ENCODE measurements around the gene LRRC15. TPM values are rescaled to one million over a fixed set of nuclear protein-coding genes. Genes with fewer than 3 reads are reported as not detected.

Gene LRRC15
- total and polyA plus RNA-seq, 2 experiments from 2014 or later = 0.05 to 0.14 TPM

DNA sequence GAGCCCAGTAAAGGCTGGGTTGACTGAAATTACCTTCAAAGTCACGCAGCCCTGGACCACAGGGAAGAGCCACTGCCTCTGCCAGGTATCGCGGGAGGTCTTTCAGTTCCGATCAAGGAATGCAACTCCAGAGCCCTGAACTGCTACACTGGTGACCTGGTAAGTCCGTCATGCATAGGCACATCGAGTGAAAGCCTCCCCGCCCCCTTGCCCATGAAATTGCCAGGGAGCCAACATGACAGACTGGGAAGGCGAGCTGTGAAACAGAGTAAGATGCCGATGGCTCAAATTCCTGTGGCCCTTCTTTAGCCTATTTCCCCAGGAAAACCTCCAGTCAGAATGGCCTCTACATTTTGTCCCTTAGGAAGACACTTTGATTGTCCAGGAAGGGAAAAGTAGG is 31.8 kb upstream of the LRRC15 start (continued):
- TF ChIP-seq, protein P1, sequence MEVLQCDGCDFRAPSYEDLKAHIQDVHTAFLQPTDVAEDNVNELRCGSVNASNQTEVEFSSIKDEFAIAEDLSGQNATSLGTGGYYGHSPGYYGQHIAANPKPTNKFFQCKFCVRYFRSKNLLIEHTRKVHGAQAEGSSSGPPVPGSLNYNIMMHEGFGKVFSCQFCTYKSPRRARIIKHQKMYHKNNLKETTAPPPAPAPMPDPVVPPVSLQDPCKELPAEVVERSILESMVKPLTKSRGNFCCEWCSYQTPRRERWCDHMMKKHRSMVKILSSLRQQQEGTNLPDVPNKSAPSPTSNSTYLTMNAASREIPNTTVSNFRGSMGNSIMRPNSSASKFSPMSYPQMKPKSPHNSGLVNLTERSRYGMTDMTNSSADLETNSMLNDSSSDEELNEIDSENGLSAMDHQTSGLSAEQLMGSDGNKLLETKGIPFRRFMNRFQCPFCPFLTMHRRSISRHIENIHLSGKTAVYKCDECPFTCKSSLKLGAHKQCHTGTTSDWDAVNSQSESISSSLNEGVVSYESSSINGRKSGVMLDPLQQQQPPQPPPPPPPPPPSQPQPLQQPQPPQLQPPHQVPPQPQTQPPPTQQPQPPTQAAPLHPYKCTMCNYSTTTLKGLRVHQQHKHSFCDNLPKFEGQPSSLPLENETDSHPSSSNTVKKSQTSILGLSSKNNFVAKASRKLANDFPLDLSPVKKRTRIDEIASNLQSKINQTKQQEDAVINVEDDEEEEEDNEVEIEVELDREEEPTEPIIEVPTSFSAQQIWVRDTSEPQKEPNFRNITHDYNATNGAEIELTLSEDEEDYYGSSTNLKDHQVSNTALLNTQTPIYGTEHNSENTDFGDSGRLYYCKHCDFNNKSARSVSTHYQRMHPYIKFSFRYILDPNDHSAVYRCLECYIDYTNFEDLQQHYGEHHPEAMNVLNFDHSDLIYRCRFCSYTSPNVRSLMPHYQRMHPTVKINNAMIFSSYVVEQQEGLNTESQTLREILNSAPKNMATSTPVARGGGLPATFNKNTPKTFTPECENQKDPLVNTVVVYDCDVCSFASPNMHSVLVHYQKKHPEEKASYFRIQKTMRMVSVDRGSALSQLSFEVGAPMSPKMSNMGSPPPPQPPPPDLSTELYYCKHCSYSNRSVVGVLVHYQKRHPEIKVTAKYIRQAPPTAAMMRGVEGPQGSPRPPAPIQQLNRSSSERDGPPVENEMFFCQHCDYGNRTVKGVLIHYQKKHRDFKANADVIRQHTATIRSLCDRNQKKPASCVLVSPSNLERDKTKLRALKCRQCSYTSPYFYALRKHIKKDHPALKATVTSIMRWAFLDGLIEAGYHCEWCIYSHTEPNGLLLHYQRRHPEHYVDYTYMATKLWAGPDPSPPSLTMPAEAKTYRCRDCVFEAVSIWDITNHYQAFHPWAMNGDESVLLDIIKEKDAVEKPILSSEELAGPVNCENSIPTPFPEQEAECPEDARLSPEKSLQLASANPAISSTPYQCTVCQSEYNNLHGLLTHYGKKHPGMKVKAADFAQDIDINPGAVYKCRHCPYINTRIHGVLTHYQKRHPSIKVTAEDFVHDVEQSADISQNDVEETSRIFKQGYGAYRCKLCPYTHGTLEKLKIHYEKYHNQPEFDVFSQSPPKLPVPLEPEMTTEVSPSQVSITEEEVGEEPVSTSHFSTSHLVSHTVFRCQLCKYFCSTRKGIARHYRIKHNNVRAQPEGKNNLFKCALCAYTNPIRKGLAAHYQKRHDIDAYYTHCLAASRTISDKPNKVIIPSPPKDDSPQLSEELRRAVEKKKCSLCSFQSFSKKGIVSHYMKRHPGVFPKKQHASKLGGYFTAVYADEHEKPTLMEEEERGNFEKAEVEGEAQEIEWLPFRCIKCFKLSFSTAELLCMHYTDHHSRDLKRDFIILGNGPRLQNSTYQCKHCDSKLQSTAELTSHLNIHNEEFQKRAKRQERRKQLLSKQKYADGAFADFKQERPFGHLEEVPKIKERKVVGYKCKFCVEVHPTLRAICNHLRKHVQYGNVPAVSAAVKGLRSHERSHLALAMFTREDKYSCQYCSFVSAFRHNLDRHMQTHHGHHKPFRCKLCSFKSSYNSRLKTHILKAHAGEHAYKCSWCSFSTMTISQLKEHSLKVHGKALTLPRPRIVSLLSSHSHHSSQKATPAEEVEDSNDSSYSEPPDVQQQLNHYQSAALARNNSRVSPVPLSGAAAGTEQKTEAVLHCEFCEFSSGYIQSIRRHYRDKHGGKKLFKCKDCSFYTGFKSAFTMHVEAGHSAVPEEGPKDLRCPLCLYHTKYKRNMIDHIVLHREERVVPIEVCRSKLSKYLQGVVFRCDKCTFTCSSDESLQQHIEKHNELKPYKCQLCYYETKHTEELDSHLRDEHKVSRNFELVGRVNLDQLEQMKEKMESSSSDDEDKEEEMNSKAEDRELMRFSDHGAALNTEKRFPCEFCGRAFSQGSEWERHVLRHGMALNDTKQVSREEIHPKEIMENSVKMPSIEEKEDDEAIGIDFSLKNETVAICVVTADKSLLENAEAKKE (CRISPR knock-in tag; IDR thresholded peaks at IDR 0.05) = no peak
- no peak for TF ChIP-seq EZH2 (IDR thresholded peaks at IDR 0.05; ENCODE audit: low read depth, unreplicated experiment)

DNA sequence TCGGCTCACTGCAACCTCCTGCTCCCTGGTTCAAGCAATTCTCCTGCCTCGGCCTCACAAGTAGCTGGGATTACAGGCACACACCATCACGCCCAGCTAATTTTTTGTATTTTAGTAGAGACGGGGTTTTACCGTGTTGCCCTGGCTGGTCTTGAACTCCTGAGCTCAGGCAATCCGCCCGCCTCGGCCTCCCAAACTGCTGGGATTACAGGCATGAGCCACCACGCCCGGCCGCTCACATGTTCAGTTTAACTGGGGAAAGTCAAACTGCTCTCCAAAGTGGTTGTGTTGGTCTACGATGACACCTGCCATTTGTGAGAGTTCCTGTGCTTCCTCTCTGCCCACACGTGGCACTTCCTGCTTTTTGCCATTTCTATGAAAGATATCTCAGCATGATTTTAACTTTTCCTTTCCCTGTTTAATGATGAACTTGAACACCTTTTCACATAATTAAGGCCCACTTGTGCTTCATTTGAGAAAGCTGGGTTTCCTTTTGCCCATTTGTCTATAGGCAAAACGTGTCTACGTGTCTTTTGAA is 30.4 kb upstream of the LRRC15 start:
- Mint-ChIP-seq H3K4me1 (peaks cover 21% of the 10 kb centered on the region), H3K36me3 (ENCODE audit: low read depth) (no peaks in the 10 kb centered on the region)
- no peak for ATAC-seq

DNA sequence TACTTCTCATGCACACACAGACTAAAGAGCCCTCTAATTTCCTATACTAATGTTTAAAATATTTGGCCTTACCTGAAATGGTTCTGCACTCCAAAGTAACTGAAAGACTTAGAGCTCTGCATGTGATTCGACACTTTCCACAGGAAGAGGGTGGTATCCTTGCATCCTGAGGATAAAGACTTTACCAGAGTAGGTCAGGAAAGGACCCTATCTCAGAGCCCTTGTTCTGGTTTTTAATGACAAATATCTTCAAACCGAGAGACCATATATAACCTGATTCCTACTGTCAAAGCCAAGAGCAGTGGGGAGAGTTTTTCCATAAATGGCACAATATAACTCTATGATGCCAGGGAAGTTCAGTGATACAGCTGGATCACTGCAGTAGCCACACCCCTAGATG is 29.6 kb upstream of the LRRC15 start, which contains the start of gene GP5:
GP5 (minus strand) TSS at position 101 of the 400 bp plus-strand sequence. CDS start 984 bp downstream, outside the sequence.
- peak within 1 kb of the TSS; percentile 97 for H3K4me2 ChIP-seq
- peaks cover 7% of the 10 kb centered on the region; the same call in 1 of the 2 replicates for H3F3A ChIP-seq (replicated peaks; ENCODE audit: low read depth)
- peak within 1 kb of the TSS; percentile 100 for H2AFZ ChIP-seq
- H3K4me1 ChIP-seq (ENCODE audit: insufficient read depth) = peaks cover 21% of the 10 kb centered on the region
- H3K27me3 Mint-ChIP-seq (ENCODE audit: insufficient read depth, low read depth, poor library complexity) = peaks cover 42% of the 10 kb centered on the region
- no peak within 1 kb of the TSS for H3K27ac ChIP-seq (ENCODE audit: low read depth)
- H3K9me2 ChIP-seq (ENCODE audit: insufficient read depth) = no peaks in the 10 kb centered on the region
- H3K36me3 Mint-ChIP-seq (ENCODE audit: low read depth) = no peaks in the 10 kb centered on the region
- peak within 1 kb of the TSS; percentile 66 for H3K4me3 Mint-ChIP-seq
- H3K27me3 ChIP-seq (ENCODE audit: insufficient read depth) = peaks cover 48% of the 10 kb centered on the region
- H3K9me3 Mint-ChIP-seq = no peaks in the 10 kb centered on the region
- H3K36me3 ChIP-seq (ENCODE audit: insufficient read depth) = no peaks in the 10 kb centered on the region; the same call in 1 of the 2 replicates
- no peaks in the 10 kb centered on the region for H3K79me2 ChIP-seq (replicated peaks; ENCODE audit: insufficient read depth)
- peak within 1 kb of the TSS; percentile 66 for H3K4me3 ChIP-seq
- no peak for DNase-seq (ENCODE audit: low spot score)
- H4K20me1 ChIP-seq (replicated peaks; ENCODE audit: insufficient read depth) = no peaks in the 10 kb centered on the region
- peaks cover 21% of the 10 kb centered on the region for H3K4me1 Mint-ChIP-seq
- ATAC-seq = no peak
- no peak within 1 kb of the TSS for H3K27ac Mint-ChIP-seq
- no peak for TF ChIP-seq POLR2AphosphoS5 (IDR thresholded peaks at IDR 0.05; ENCODE audit: low read depth)
- TF ChIP-seq, protein P2, sequence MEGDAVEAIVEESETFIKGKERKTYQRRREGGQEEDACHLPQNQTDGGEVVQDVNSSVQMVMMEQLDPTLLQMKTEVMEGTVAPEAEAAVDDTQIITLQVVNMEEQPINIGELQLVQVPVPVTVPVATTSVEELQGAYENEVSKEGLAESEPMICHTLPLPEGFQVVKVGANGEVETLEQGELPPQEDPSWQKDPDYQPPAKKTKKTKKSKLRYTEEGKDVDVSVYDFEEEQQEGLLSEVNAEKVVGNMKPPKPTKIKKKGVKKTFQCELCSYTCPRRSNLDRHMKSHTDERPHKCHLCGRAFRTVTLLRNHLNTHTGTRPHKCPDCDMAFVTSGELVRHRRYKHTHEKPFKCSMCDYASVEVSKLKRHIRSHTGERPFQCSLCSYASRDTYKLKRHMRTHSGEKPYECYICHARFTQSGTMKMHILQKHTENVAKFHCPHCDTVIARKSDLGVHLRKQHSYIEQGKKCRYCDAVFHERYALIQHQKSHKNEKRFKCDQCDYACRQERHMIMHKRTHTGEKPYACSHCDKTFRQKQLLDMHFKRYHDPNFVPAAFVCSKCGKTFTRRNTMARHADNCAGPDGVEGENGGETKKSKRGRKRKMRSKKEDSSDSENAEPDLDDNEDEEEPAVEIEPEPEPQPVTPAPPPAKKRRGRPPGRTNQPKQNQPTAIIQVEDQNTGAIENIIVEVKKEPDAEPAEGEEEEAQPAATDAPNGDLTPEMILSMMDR (conservative IDR thresholded peaks at IDR 0.05; ENCODE audit: low read depth in 2 of 2) = no peak
- TF ChIP-seq CREB1 (CRISPR knock-in tag; IDR thresholded peaks at IDR 0.05; ENCODE audit: low read depth) = no peak
- TF ChIP-seq ZNF331 (CRISPR knock-in tag; IDR thresholded peaks at IDR 0.05; ENCODE audit: low read depth) = no peak
- TF ChIP-seq STAT1 (IDR thresholded peaks at IDR 0.05; ENCODE audit: unreplicated experiment) = no peak
- TF ChIP-seq, protein P3, sequence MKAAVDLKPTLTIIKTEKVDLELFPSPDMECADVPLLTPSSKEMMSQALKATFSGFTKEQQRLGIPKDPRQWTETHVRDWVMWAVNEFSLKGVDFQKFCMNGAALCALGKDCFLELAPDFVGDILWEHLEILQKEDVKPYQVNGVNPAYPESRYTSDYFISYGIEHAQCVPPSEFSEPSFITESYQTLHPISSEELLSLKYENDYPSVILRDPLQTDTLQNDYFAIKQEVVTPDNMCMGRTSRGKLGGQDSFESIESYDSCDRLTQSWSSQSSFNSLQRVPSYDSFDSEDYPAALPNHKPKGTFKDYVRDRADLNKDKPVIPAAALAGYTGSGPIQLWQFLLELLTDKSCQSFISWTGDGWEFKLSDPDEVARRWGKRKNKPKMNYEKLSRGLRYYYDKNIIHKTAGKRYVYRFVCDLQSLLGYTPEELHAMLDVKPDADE (IDR thresholded peaks at IDR 0.05) = no peak
- no peak for TF ChIP-seq JUNB (IDR thresholded peaks at IDR 0.05; ENCODE audit: unreplicated experiment)

More for the DNA sequence above, 30.4 kb upstream of the LRRC15 start:
- H3K4me1 ChIP-seq (ENCODE audit: insufficient read depth) = peaks cover 21% of the 10 kb centered on the region
- no peaks in the 10 kb centered on the region for H3K9me2 ChIP-seq (ENCODE audit: insufficient read depth)
- Mint-ChIP-seq H3K27me3 (ENCODE audit: insufficient read depth, low read depth, poor library complexity) (peaks cover 42% of the 10 kb centered on the region), H3K27ac (no peak overlapping the region), H3K4me3 (no peak overlapping the region), H3K9me3 (no peaks in the 10 kb centered on the region)
- no peak for DNase-seq (ENCODE audit: low spot score)
- no peaks in the 10 kb centered on the region for H4K20me1 ChIP-seq (replicated peaks; ENCODE audit: insufficient read depth)
- no peak overlapping the region for H3K4me3 ChIP-seq
- no peaks in the 10 kb centered on the region; the same call in 1 of the 2 replicates for H3K36me3 ChIP-seq (ENCODE audit: insufficient read depth)
- H3K27me3 ChIP-seq (ENCODE audit: insufficient read depth) = peaks cover 48% of the 10 kb centered on the region
- H3K4me2 ChIP-seq = no peak overlapping the region
- H2AFZ ChIP-seq = no peak overlapping the region
- no peak overlapping the region for H3K27ac ChIP-seq (ENCODE audit: low read depth)
- no peaks in the 10 kb centered on the region for H3K79me2 ChIP-seq (replicated peaks; ENCODE audit: insufficient read depth)
- TF ChIP-seq JUNB (IDR thresholded peaks at IDR 0.05; ENCODE audit: unreplicated experiment) = no peak
- H3F3A ChIP-seq (replicated peaks; ENCODE audit: low read depth) = peaks cover 3% of the 10 kb centered on the region; the same call in 1 of the 2 replicates
